Smooth muscle cell (in vitro differentiated cells): ENCODE data around the gene OR2J1. TPM values are rescaled to one million over a fixed set of nuclear protein-coding genes. Genes with fewer than 3 reads are reported as not detected.
A peak's percentile ranks its signal among the peaks of the same experiment; 100 is the strongest.

Source experiments
- DNase-seq: peaks from one replicate; lab custom pipeline; 2025; ENCODE audit not compliant: unreplicated experiment; lab: John Stamatoyannopoulos, UW
- H2AFZ ChIP-seq: fragments of 200-600 bp; sonication (generic); 2 replicates; pipeline ENCODE4 v1.6.0; 2016; ENCODE audit warnings: antibody characterized with exemption, low read depth, mild to moderate bottlenecking
- H3F3A ChIP-seq: fragments of 200-600 bp; sonication (generic); 2 replicates; pipeline ENCODE4 v1.6.0; 2017; ENCODE audit warnings: antibody characterized with exemption, low read depth
- H3K27ac ChIP-seq: fragments of 200-600 bp; sonication (generic); 2 replicates; pipeline ENCODE4 v1.5.1; 2016; ENCODE audit warnings: low read depth, mild to moderate bottlenecking
- H3K27me3 ChIP-seq: fragments of 200-600 bp; sonication (generic); 2 replicates; pipeline ENCODE4 v1.6.1; 2016; ENCODE audit warnings: low read depth, mild to moderate bottlenecking
- H3K36me3 ChIP-seq: fragments of 200-600 bp; sonication (generic); 2 replicates; pipeline ENCODE4 v1.5.1; 2016; ENCODE audit warnings: low read depth
- H3K4me1 ChIP-seq: fragments of 200-600 bp; sonication (generic); 2 replicates; pipeline ENCODE4 v1.5.1; 2016; ENCODE audit warnings: low read depth
- H3K4me2 ChIP-seq: fragments of 200-600 bp; sonication (generic); 2 replicates; pipeline ENCODE4 v1.6.0; 2016; ENCODE audit warnings: mild to moderate bottlenecking
- H3K4me3 ChIP-seq: fragments of 200-600 bp; sonication (generic); 2 replicates; pipeline ENCODE4 v1.5.1; 2016; ENCODE audit warnings: mild to moderate bottlenecking
- H3K79me2 ChIP-seq: fragments of 200-600 bp; sonication (generic); 2 replicates; pipeline ENCODE4 v1.6.0; 2016; ENCODE audit warnings: low read depth, mild to moderate bottlenecking
- H3K9ac ChIP-seq: fragments of 200-600 bp; sonication (generic); 2 replicates; pipeline ENCODE4 v1.6.0; 2016; ENCODE audit warnings: low read depth
- H3K9me3 ChIP-seq: fragments of 200-600 bp; sonication (generic); replicated peaks from 2 replicates; pipeline ENCODE4 v1.5.1; 2016; ENCODE audit warnings: low read depth
- H4K20me1 ChIP-seq: fragments of 200-600 bp; sonication (generic); 2 replicates; pipeline ENCODE4 v1.6.0; 2016; ENCODE audit warnings: low read depth
- CTCF ChIP-seq: fragments of 200-600 bp; sonication (generic); IDR thresholded peaks from 2 replicates; pipeline ENCODE4 v1.5.1; 2017; ENCODE audit warnings: borderline replicate concordance, mild to moderate bottlenecking, antibody characterized with exemption; ENCODE audit not compliant: insufficient read depth, poor library complexity, severe bottlenecking
- WGBS: methylation state at CpG from one replicate; pipeline ENCODE4 v1.1.7; 2016; ENCODE audit warnings: low lambda C conversion rate; 5-methylcytosine and 5-hydroxymethylcytosine counted together
- polyA plus RNA-seq: library from polyadenylated mRNA; unstranded; fragments of >200 nt; fragmentation: Nextera tagmentation; extraction: Ambion mirVana; gene quantifications from 2 replicates; pipeline ENCODE4 v1.2.1, GENCODE V29; 2016
- total RNA-seq: library from RNA; depleted of rRNA; stranded (reverse); fragments of >200 nt; gene quantifications from 2 replicates; pipeline ENCODE4 v1.2.3, GENCODE V29; 2014

The OR2J1 gene
- total RNA-seq (not detected in 2 replicates), polyA plus RNA-seq (not detected in 2 replicates)

GRCh38 chr6:29099190-29099589 is at the start of gene OR2J1:
Gene OR2J1 (plus strand): TSS chr6:29099490. CDS start chr6:29100943, 1,453 bp downstream.
- H3K4me3 ChIP-seq: no peak within 1 kb of the TSS
- no peaks in the 10 kb centered on the region for H3K27me3 ChIP-seq
- H3K79me2 ChIP-seq: no peaks in the 10 kb centered on the region
- no peak for DNase-seq
- 76% methylated on average over 3 of the region's 3 CpGs for WGBS
- H3K27ac ChIP-seq: no peak within 1 kb of the TSS
- H3K9ac ChIP-seq: no peak within 1 kb of the TSS
- H3K36me3 ChIP-seq: no peaks in the 10 kb centered on the region
- no peak within 1 kb of the TSS for H2AFZ ChIP-seq
- TF ChIP-seq CTCF: no peak
- no peaks in the 10 kb centered on the region for H3K4me1 ChIP-seq
- no peak within 1 kb of the TSS for H3K4me2 ChIP-seq
- H4K20me1 ChIP-seq: no peaks in the 10 kb centered on the region
- H3K9me3 ChIP-seq: no peaks in the 10 kb centered on the region
- no peaks in the 10 kb centered on the region for H3F3A ChIP-seq

- no peak overlapping the region for H3K9ac ChIP-seq
- no peaks in the 10 kb centered on the region for H3F3A ChIP-seq
- H2AFZ ChIP-seq: no peak overlapping the region
- WGBS: 89% methylated on average over 3 of the region's 3 CpGs
- no peaks in the 10 kb centered on the region for H3K9me3 ChIP-seq
- H4K20me1 ChIP-seq: no peaks in the 10 kb centered on the region
- H3K4me2 ChIP-seq: no peak overlapping the region
- no peak overlapping the region for H3K27ac ChIP-seq
- peaks cover 14% of the 10 kb centered on the region for H3K27me3 ChIP-seq
- H3K4me3 ChIP-seq: no peak overlapping the region
- no peaks in the 10 kb centered on the region for H3K4me1 ChIP-seq
- H3K36me3 ChIP-seq: no peaks in the 10 kb centered on the region
- no peak for TF ChIP-seq CTCF
- no peaks in the 10 kb centered on the region for H3K79me2 ChIP-seq
- no peak for DNase-seq
These were observed 47.6 kb upstream of the OR2J1 start for GRCh38 chr6:29051680-29052079.

- Histone ChIP-seq H3K79me2 (no peaks in the 10 kb centered on the region), H3K27me3 (peaks cover 19% of the 10 kb centered on the region), H3K9me3 (no peaks in the 10 kb centered on the region), H3K4me1 (no peaks in the 10 kb centered on the region), H4K20me1 (no peaks in the 10 kb centered on the region), H3K27ac (no peak overlapping the region), H3K9ac (no peak overlapping the region), H3K36me3 (no peaks in the 10 kb centered on the region), H3K4me3 (no peak overlapping the region), H3K4me2 (no peak overlapping the region), H3F3A (no peaks in the 10 kb centered on the region), H2AFZ (no peak overlapping the region)
- no peak for DNase-seq
- WGBS: 36% methylated on average over 9 of the region's 9 CpGs
- peak; percentile 49 for TF ChIP-seq CTCF
These were observed 27.2 kb upstream of the OR2J1 start for GRCh38 chr6:29071831-29072723.
